ENCODE measurements around the gene TEKTIP1.

Gene TEKTIP1

GRCh38 chr19:3512562-3513228 is 26.3 kb upstream of the TEKTIP1 start:
- H3K9me3 ChIP-seq = no peaks in the 10 kb centered on the region
- H3K4me1 ChIP-seq = no peaks in the 10 kb centered on the region
- no peak for DNase-seq (ENCODE audit: low spot score in 2 of 2)
- in situ Hi-C loops (cut with MboI; ENCODE audit: low sequenced_read_pairs) = no loop called here
- H3K36me3 ChIP-seq (replicated peaks) = peaks cover 44% of the 10 kb centered on the region
- H3K27me3 ChIP-seq (ENCODE audit: low read depth) = no peaks in the 10 kb centered on the region
- no peak overlapping the region for H3K4me3 ChIP-seq

GRCh38 chr19:3513229-3514140 is 25.5 kb upstream of the TEKTIP1 start:
- H3K4me3 ChIP-seq = no peak overlapping the region
- H3K9me3 ChIP-seq = no peaks in the 10 kb centered on the region
- in situ Hi-C loops (cut with MboI; ENCODE audit: low sequenced_read_pairs) = no loop called here
- no peaks in the 10 kb centered on the region; the same call in 1 of the 2 replicates for H3K4me1 ChIP-seq
- peaks cover 41% of the 10 kb centered on the region for H3K36me3 ChIP-seq (replicated peaks)
- DNase-seq (ENCODE audit: low spot score in 2 of 2) = no peak
- H3K27me3 ChIP-seq (ENCODE audit: low read depth) = no peaks in the 10 kb centered on the region

GRCh38 chr19:3514930-3515329 is 24.0 kb upstream of the TEKTIP1 start:
- no peak overlapping the region for H3K4me3 ChIP-seq
- H3K4me1 ChIP-seq = no peaks in the 10 kb centered on the region; the same call in 1 of the 2 replicates
- peaks cover 30% of the 10 kb centered on the region for H3K36me3 ChIP-seq (replicated peaks)
- H3K27me3 ChIP-seq (ENCODE audit: low read depth) = no peaks in the 10 kb centered on the region
- in situ Hi-C loops (cut with MboI; ENCODE audit: low sequenced_read_pairs) = no loop called here
- H3K9me3 ChIP-seq = no peaks in the 10 kb centered on the region
- no peak for DNase-seq (ENCODE audit: low spot score in 2 of 2)

- no peaks in the 10 kb centered on the region for H3K9me3 ChIP-seq
- no peak overlapping the region for H3K4me3 ChIP-seq
- H3K36me3 ChIP-seq (replicated peaks) = peaks cover 24% of the 10 kb centered on the region
- H3K4me1 ChIP-seq = no peaks in the 10 kb centered on the region; the same call in 1 of the 2 replicates
- H3K27me3 ChIP-seq (ENCODE audit: low read depth) = no peaks in the 10 kb centered on the region
- no peak for DNase-seq (ENCODE audit: low spot score in 2 of 2)
- in situ Hi-C loops (cut with MboI; ENCODE audit: low sequenced_read_pairs) = no loop called here
These were observed 23.0 kb upstream of the TEKTIP1 start for GRCh38 chr19:3515891-3516422.

GRCh38 chr19:3516675-3517207 is 22.2 kb upstream of the TEKTIP1 start:
- H3K4me3 ChIP-seq = no peak overlapping the region
- H3K4me1 ChIP-seq = no peaks in the 10 kb centered on the region; the same call in 1 of the 2 replicates
- H3K27me3 ChIP-seq (ENCODE audit: low read depth) = no peaks in the 10 kb centered on the region
- peaks cover 18% of the 10 kb centered on the region for H3K36me3 ChIP-seq (replicated peaks)
- H3K9me3 ChIP-seq = no peaks in the 10 kb centered on the region
- in situ Hi-C loops (cut with MboI; ENCODE audit: low sequenced_read_pairs) = no loop called here
- no peak for DNase-seq (ENCODE audit: low spot score in 2 of 2)

- no peaks in the 10 kb centered on the region; the same call in 1 of the 2 replicates for H3K4me1 ChIP-seq
- in situ Hi-C loops (cut with MboI; ENCODE audit: low sequenced_read_pairs) = no loop called here
- DNase-seq (ENCODE audit: low spot score in 2 of 2) = no peak
- no peaks in the 10 kb centered on the region for H3K9me3 ChIP-seq
- H3K36me3 ChIP-seq (replicated peaks) = peaks cover 9% of the 10 kb centered on the region
- H3K4me3 ChIP-seq = no peak overlapping the region
- no peaks in the 10 kb centered on the region for H3K27me3 ChIP-seq (ENCODE audit: low read depth)
These were observed 21.3 kb upstream of the TEKTIP1 start for GRCh38 chr19:3517638-3518037.

- H3K27me3 ChIP-seq (ENCODE audit: low read depth) = no peaks in the 10 kb centered on the region
- H3K9me3 ChIP-seq = no peaks in the 10 kb centered on the region
- H3K4me1 ChIP-seq = no peaks in the 10 kb centered on the region; the same call in 1 of the 2 replicates
- H3K36me3 ChIP-seq (replicated peaks) = peaks cover 9% of the 10 kb centered on the region
- in situ Hi-C loops (cut with MboI; ENCODE audit: low sequenced_read_pairs) = no loop called here
- H3K4me3 ChIP-seq = no peak overlapping the region
- DNase-seq (ENCODE audit: low spot score in 2 of 2) = no peak
These were observed 20.7 kb upstream of the TEKTIP1 start for GRCh38 chr19:3518255-3518654.

- Histone ChIP-seq H3K27me3 (ENCODE audit: low read depth) (no peaks in the 10 kb centered on the region), H3K36me3 (replicated peaks) (peaks cover 13% of the 10 kb centered on the region), H3K9me3 (no peaks in the 10 kb centered on the region), H3K4me1 (no peaks in the 10 kb centered on the region; the same call in 1 of the 2 replicates), H3K4me3 (no peak overlapping the region)
- no peak for DNase-seq (ENCODE audit: low spot score in 2 of 2)
- in situ Hi-C loops (cut with MboI; ENCODE audit: low sequenced_read_pairs) = no loop called here
These were observed 20.3 kb upstream of the TEKTIP1 start for GRCh38 chr19:3518659-3519058.

GRCh38 chr19:3519126-3519525 is 19.8 kb upstream of the TEKTIP1 start:
- no peak for DNase-seq (ENCODE audit: low spot score in 2 of 2)
- H3K4me1 ChIP-seq = no peaks in the 10 kb centered on the region; the same call in 1 of the 2 replicates
- H3K27me3 ChIP-seq (ENCODE audit: low read depth) = no peaks in the 10 kb centered on the region
- H3K4me3 ChIP-seq = no peak overlapping the region
- in situ Hi-C loops (cut with MboI; ENCODE audit: low sequenced_read_pairs) = no loop called here
- H3K36me3 ChIP-seq (replicated peaks) = peaks cover 18% of the 10 kb centered on the region
- no peaks in the 10 kb centered on the region for H3K9me3 ChIP-seq

GRCh38 chr19:3520166-3521103 is 18.5 kb upstream of the TEKTIP1 start:
- H3K4me1 ChIP-seq = no peaks in the 10 kb centered on the region; the same call in 1 of the 2 replicates
- in situ Hi-C loops (cut with MboI; ENCODE audit: low sequenced_read_pairs) = no loop called here
- no peak overlapping the region for H3K4me3 ChIP-seq
- peaks cover 25% of the 10 kb centered on the region for H3K36me3 ChIP-seq (replicated peaks)
- H3K27me3 ChIP-seq (ENCODE audit: low read depth) = no peaks in the 10 kb centered on the region
- H3K9me3 ChIP-seq = no peaks in the 10 kb centered on the region
- no peak for DNase-seq (ENCODE audit: low spot score in 2 of 2)

- H3K9me3 ChIP-seq = no peaks in the 10 kb centered on the region
- no peaks in the 10 kb centered on the region for H3K27me3 ChIP-seq (ENCODE audit: low read depth)
- H3K4me1 ChIP-seq = no peaks in the 10 kb centered on the region; the same call in 1 of the 2 replicates
- no peak overlapping the region for H3K4me3 ChIP-seq
- in situ Hi-C loops (cut with MboI; ENCODE audit: low sequenced_read_pairs) = no loop called here
- DNase-seq (ENCODE audit: low spot score in 2 of 2) = no peak
- peaks cover 30% of the 10 kb centered on the region for H3K36me3 ChIP-seq (replicated peaks)
These were observed 17.9 kb upstream of the TEKTIP1 start for GRCh38 chr19:3521104-3521445.

- Histone ChIP-seq H3K9me3 (no peaks in the 10 kb centered on the region), H3K36me3 (replicated peaks) (peaks cover 44% of the 10 kb centered on the region), H3K27me3 (ENCODE audit: low read depth) (no peaks in the 10 kb centered on the region), H3K4me1 (no peaks in the 10 kb centered on the region; the same call in 1 of the 2 replicates), H3K4me3 (no peak overlapping the region)
- in situ Hi-C loops (cut with MboI; ENCODE audit: low sequenced_read_pairs) = no loop called here
- DNase-seq (ENCODE audit: low spot score in 2 of 2) = no peak
These were observed 16.3 kb upstream of the TEKTIP1 start for GRCh38 chr19:3522421-3523360.

Data from HAP-1 (cell line).